Endodermal cell (in vitro differentiated cells): Measurements from ENCODE around the gene EXPH5. TPM values are rescaled to one million over a fixed set of nuclear protein-coding genes. Genes with fewer than 3 reads are reported as not detected.

Experiments used
- DNase-seq: peaks from one replicate; pipeline ENCODE4 v3.0.0-alpha.2; 2017
- H3K27ac ChIP-seq: 2 replicates; pipeline ENCODE4 v1.5.1; 2013; ENCODE audit warnings: mild to moderate bottlenecking, low read depth, low read length, moderate library complexity
- H3K27me3 ChIP-seq: 2 replicates; pipeline ENCODE4 v1.6.1; 2013; ENCODE audit warnings: mild to moderate bottlenecking, low read length, moderate library complexity; ENCODE audit not compliant: insufficient read depth, control insufficient read depth, poor library complexity, severe bottlenecking
- H3K36me3 ChIP-seq: 2 replicates; pipeline ENCODE4 v1.7.0; 2013; ENCODE audit warnings: mild to moderate bottlenecking, low read length, moderate library complexity; ENCODE audit not compliant: control insufficient read depth, insufficient read depth
- H3K4me1 ChIP-seq: one replicate; pipeline ENCODE4 v1.7.0; 2013; ENCODE audit warnings: low read length; ENCODE audit not compliant: control insufficient read depth, insufficient read depth
- H3K4me3 ChIP-seq: 2 replicates; pipeline ENCODE4 v1.5.1; 2013; ENCODE audit warnings: mild to moderate bottlenecking, low read length, moderate library complexity
- H3K9ac ChIP-seq: 2 replicates; pipeline ENCODE4 v1.6.1; 2013; ENCODE audit warnings: mild to moderate bottlenecking, low read length, moderate library complexity; ENCODE audit not compliant: poor library complexity, severe bottlenecking; ENCODE audit errors: extremely low read depth
- H3K9me3 ChIP-seq: 2 replicates; pipeline ENCODE4 v1.6.1; 2013; ENCODE audit warnings: mild to moderate bottlenecking, low read length, moderate library complexity; ENCODE audit not compliant: control insufficient read depth
- H3K27ac Mint-ChIP-seq: 2 replicates; pipeline ENCODE4 v1.8.0; 2020; ENCODE audit warnings: mixed read lengths
- H3K27me3 Mint-ChIP-seq: 2 replicates; pipeline ENCODE4 v1.8.0; 2021; ENCODE audit warnings: mild to moderate bottlenecking, mixed read lengths; ENCODE audit not compliant: insufficient read depth
- H3K36me3 Mint-ChIP-seq: 2 replicates; pipeline ENCODE4 v1.8.0; 2020; ENCODE audit warnings: low read depth, mixed read lengths
- H3K4me1 Mint-ChIP-seq: 2 replicates; pipeline ENCODE4 v1.8.0; 2020; ENCODE audit warnings: mixed read lengths
- H3K4me3 Mint-ChIP-seq: 2 replicates; pipeline ENCODE4 v1.8.0; 2020; ENCODE audit warnings: mild to moderate bottlenecking, moderate library complexity, mixed read lengths
- H3K9me3 Mint-ChIP-seq: 2 replicates; pipeline ENCODE4 v1.8.0; 2020; ENCODE audit warnings: mild to moderate bottlenecking, mixed read lengths
- WGBS, 2 experiments: methylation state at CpG; one replicate each; pipeline versions ENCODE4 v1.1.5 to v1.1.7; 2013; ENCODE audit warnings: missing lambda C conversion rate in 2 of 2, mixed read lengths in 1 of 2; ENCODE audit not compliant: insufficient coverage in 1 of 2, insufficient read length in 1 of 2; 5-methylcytosine and 5-hydroxymethylcytosine counted together
- total RNA-seq, 2 donors: library from RNA; stranded (reverse); fragmentation: NEBNext Ultra II Directional in 1 of 2; extraction: Animal tissue kit (Norgen Biotek cat#: 25700) in 1 of 2; gene quantifications; 2 replicates in 1 of 2; 3 replicates in 1 of 2; pipeline ENCODE4 v1.2.1, GENCODE V29; 2021
- TF ChIP-seq, protein P1 (sequence below): fragments of 200-600 bp; sonication (generic); conservative IDR thresholded peaks from 2 replicates; pipeline ENCODE4 v1.5.0; 2021; ENCODE audit warnings: antibody characterized with exemption, mild to moderate bottlenecking

EXPH5 gene
- total RNA-seq, 2 donors from 2014 or later: 4.8 to 6.4 TPM

DNA sequence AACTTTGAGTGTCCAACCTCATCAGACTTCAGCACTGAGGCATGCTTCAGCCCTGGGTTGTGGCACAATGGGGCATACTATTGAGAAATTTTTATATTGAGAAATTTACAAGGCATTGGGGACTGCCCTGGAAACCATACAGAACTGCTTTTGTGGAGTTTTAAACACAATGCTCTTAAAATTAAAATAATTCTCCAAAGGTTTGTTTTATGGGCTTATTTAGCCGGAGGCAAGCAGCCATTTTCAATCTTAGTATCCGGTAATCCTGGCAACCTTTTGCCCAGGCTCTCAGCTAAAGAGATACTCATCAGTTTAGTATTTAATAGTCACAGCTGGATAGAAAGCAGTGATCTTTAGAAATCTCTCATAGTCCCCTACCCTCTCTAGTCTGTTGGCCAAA is 3.1 kb upstream of the EXPH5 start:
- Histone ChIP-seq H3K27ac (no peak overlapping the region), H3K4me1 (peaks cover 7% of the 10 kb centered on the region), H3K9me3 (no peaks in the 10 kb centered on the region), H3K9ac (no peak overlapping the region), H3K4me3 (no peak overlapping the region), H3K36me3 (no peaks in the 10 kb centered on the region), H3K27me3 (peaks cover 11% of the 10 kb centered on the region)
- no peak for DNase-seq
- WGBS, 2 experiments: 48 to 50% methylated on average over 2 of the region's 2 CpGs
- Mint-ChIP-seq H3K27me3 (peaks cover 84% of the 10 kb centered on the region), H3K9me3 (no peaks in the 10 kb centered on the region), H3K36me3 (no peaks in the 10 kb centered on the region), H3K4me1 (peaks cover 24% of the 10 kb centered on the region), H3K4me3 (no peak overlapping the region), H3K27ac (no peak overlapping the region)
- TF ChIP-seq, protein P1, sequence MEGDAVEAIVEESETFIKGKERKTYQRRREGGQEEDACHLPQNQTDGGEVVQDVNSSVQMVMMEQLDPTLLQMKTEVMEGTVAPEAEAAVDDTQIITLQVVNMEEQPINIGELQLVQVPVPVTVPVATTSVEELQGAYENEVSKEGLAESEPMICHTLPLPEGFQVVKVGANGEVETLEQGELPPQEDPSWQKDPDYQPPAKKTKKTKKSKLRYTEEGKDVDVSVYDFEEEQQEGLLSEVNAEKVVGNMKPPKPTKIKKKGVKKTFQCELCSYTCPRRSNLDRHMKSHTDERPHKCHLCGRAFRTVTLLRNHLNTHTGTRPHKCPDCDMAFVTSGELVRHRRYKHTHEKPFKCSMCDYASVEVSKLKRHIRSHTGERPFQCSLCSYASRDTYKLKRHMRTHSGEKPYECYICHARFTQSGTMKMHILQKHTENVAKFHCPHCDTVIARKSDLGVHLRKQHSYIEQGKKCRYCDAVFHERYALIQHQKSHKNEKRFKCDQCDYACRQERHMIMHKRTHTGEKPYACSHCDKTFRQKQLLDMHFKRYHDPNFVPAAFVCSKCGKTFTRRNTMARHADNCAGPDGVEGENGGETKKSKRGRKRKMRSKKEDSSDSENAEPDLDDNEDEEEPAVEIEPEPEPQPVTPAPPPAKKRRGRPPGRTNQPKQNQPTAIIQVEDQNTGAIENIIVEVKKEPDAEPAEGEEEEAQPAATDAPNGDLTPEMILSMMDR: no peak

DNA sequence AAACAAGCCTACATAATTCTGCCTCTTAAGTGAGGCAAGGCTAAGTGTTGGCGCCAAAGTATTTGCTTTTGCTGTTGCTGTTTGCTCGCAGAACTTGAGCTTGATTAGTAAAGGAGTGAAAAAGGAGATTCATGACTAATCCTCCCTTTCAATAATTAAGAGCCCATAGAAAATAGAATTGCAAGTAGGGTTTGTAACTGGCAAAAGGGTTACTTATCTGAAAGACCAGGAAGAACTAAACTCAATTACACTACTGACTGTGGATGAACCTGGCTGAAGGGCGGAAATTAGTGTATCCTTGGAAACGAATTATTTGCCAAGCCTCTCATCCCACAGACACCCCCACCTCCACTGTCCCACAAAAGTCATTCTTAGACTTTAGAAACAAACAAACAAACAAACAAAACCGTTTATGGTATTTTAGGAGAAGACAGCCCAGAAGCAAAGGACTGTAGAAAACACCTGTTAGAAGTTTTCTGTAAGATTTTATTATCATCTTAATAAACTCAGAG is 411 bp upstream of the EXPH5 start:
- H3K4me3 Mint-ChIP-seq: peak overlapping the region; percentile 76
- Histone ChIP-seq H3K36me3 (no peaks in the 10 kb centered on the region), H3K27me3 (peaks cover 38% of the 10 kb centered on the region), H3K27ac (no peak overlapping the region), H3K4me1 (peaks cover 8% of the 10 kb centered on the region), H3K9ac (no peak overlapping the region), H3K9me3 (no peaks in the 10 kb centered on the region), H3K4me3 (peak overlapping the region; percentile 84)
- H3K27me3 Mint-ChIP-seq: peaks cover 91% of the 10 kb centered on the region
- peaks cover 23% of the 10 kb centered on the region for H3K4me1 Mint-ChIP-seq
- WGBS, 2 experiments: 0 to 29% methylated on average over 2 to 4 of the region's 5 CpGs
- TF ChIP-seq, protein P1: no peak
- no peaks in the 10 kb centered on the region for H3K9me3 Mint-ChIP-seq
- no peak for DNase-seq
- peak overlapping the region; percentile 80 for H3K27ac Mint-ChIP-seq
- H3K36me3 Mint-ChIP-seq: no peaks in the 10 kb centered on the region

DNA sequence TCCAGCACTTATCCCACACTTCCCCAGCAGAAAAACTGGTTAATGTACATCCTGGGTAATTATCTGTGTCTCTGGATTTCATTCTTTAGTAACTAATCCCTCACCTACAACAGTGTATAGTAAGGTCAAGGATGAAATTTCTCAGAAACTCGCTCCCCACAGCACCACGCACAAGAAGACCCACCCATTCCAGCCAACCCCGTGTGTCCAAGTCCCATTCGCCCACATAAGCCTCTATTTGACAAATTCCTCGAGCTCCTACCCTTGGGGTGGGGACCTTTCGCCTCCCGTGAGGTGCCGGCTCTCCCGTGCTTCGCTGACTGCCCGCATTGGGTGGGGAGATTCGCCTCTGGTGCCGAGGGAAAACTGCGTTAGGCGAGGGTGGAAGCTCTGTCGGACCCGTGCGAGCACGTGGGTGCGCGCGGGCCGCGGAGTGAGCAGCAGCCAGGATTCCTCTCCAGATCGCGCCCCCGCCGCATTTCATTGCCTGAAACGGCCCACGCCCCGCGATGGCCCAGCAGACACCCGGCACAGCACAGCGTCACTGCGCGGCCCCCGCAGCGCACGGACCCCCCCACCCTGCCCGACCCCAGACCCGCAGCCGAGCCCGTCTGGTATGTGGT is 866 bp downstream of the EXPH5 start:
- no peaks in the 10 kb centered on the region for H3K9me3 Mint-ChIP-seq
- Histone ChIP-seq H3K9me3 (no peaks in the 10 kb centered on the region), H3K4me1 (peaks cover 12% of the 10 kb centered on the region), H3K27me3 (peaks cover 39% of the 10 kb centered on the region), H3K4me3 (peak overlapping the region; percentile 84), H3K9ac (peak overlapping the region; percentile 69), H3K27ac (no peak overlapping the region), H3K36me3 (no peaks in the 10 kb centered on the region)
- peak overlapping the region; percentile 46 for H3K27ac Mint-ChIP-seq
- H3K4me3 Mint-ChIP-seq: peak overlapping the region; percentile 76
- H3K4me1 Mint-ChIP-seq: peaks cover 25% of the 10 kb centered on the region
- DNase-seq: peak; percentile 77
- peaks cover 88% of the 10 kb centered on the region for H3K27me3 Mint-ChIP-seq
- TF ChIP-seq, protein P1: no peak
- no peaks in the 10 kb centered on the region for H3K36me3 Mint-ChIP-seq
- WGBS, 2 experiments: 1 to 2% methylated on average over 12 to 43 of the region's 43 CpGs
